HepG2 (cell line): ENCODE measurements around the gene CAMTA1.

Source experiments
- ARID2 ChIP-seq: sonication (generic); formaldehyde crosslinking; IDR thresholded peaks from 2 replicates; pipeline ENCODE4 v1.8.1; 2022; ENCODE audit warnings: mild to moderate bottlenecking, missing genetic modification reagents, borderline replicate concordance
- CTCF ChIP-seq: sonication (generic); formaldehyde crosslinking; IDR thresholded peaks from 2 replicates; pipeline ENCODE4 v1.5.0; 2020; ENCODE audit warnings: mild to moderate bottlenecking, missing genetic modification reagents, moderate library complexity
- EP300 ChIP-seq, 3 experiments: sonication (generic) in 1 of 3; formaldehyde crosslinking in 1 of 3; IDR thresholded peaks; 2 replicates each; pipeline versions ENCODE4 v1.5.1 to v1.6.1; 2011 to 2020; ENCODE audit warnings: low read depth in 2 of 3, low read length in 2 of 3, borderline replicate concordance in 1 of 3, improper control_type of control experiment in 1 of 3, mild to moderate bottlenecking in 1 of 3, missing genetic modification reagents in 1 of 3, moderate library complexity in 1 of 3
- EZH2 ChIP-seq: conservative IDR thresholded peaks from 2 replicates; pipeline ENCODE4 v1.6.1; 2012; ENCODE audit warnings: mild to moderate bottlenecking, low read depth, low read length, moderate library complexity
- HBP1 ChIP-seq: IDR thresholded peaks from 2 replicates; pipeline ENCODE4 v1.6.1; 2016; ENCODE audit warnings: low read depth, control low read depth
- SP1 ChIP-seq, 2 experiments: fragments of 450-650 bp in 1 of 2; sonication (generic) in 1 of 2; formaldehyde crosslinking in 1 of 2; IDR thresholded peaks; 2 replicates each; pipeline versions ENCODE4 v1.4.0 to v1.6.1; 2016 to 2020; ENCODE audit warnings: missing genetic modification reagents in 1 of 2
- XBP1 ChIP-seq: sonication (generic); formaldehyde crosslinking; IDR thresholded peaks from 2 replicates; pipeline ENCODE4 v1.5.0; 2020; ENCODE audit warnings: missing genetic modification reagents
- ZMYM3 ChIP-seq: sonication (generic); formaldehyde crosslinking; IDR thresholded peaks from 2 replicates; pipeline ENCODE4 v1.5.1; 2020; ENCODE audit warnings: mild to moderate bottlenecking, missing genetic modification reagents
- ZNF20 ChIP-seq: sonication (generic); formaldehyde crosslinking; IDR thresholded peaks from 2 replicates; pipeline ENCODE4 v1.4.0; 2020; ENCODE audit warnings: mild to moderate bottlenecking, moderate library complexity, missing genetic modification reagents
- ZNF24 ChIP-seq: fragments of 450-650 bp; IDR thresholded peaks from 2 replicates; pipeline ENCODE4 v1.6.1; 2017; ENCODE audit warnings: antibody characterized with exemption, mild to moderate bottlenecking
- ZNF354B ChIP-seq: sonication (generic); formaldehyde crosslinking; IDR thresholded peaks from 2 replicates; pipeline ENCODE4 v1.8.0; 2022; ENCODE audit warnings: mild to moderate bottlenecking, missing genetic modification reagents
- ZSCAN30 ChIP-seq: sonication (generic); formaldehyde crosslinking; IDR thresholded peaks from 2 replicates; pipeline ENCODE4 v1.5.0; 2020; ENCODE audit warnings: mild to moderate bottlenecking, missing genetic modification reagents

GRCh38 chr1:6827079-6827478 is 41.8 kb downstream of the CAMTA1 start:
- TF ChIP-seq ZNF354B (CRISPR knock-in tag) (no peak), ZNF20 (CRISPR knock-in tag) (no peak), ZSCAN30 (CRISPR knock-in tag) (no peak), ZMYM3 (CRISPR knock-in tag) (no peak), SP1 (IDR thresholded peaks at IDR 0.05) (no peak), SP1 (CRISPR knock-in tag; IDR thresholded peaks at IDR 0.05) (no peak), XBP1 (CRISPR knock-in tag) (no peak), EP300 (IDR thresholded peaks at IDR 0.05; ENCODE audit: low read depth in 2 of 2, low read length in 2 of 2) (no peak), EP300 (CRISPR knock-in tag; IDR thresholded peaks at IDR 0.05; ENCODE audit: borderline replicate concordance) (no peak), HBP1 (CRISPR knock-in tag) (no peak), ARID2 (CRISPR knock-in tag) (no peak), CTCF (CRISPR knock-in tag) (no peak), EZH2 (no peak), ZNF24 (no peak)
